Measurements from ENCODE around the gene ARMC2. TPM values are rescaled to one million over a fixed set of nuclear protein-coding genes. Genes with fewer than 3 reads are reported as not detected.
"Not testable (repeated sequence)": the region's sequence is repeated elsewhere in the genome, so short reads cannot be mapped to it uniquely, and the experiment has no call there.

The ARMC2 gene
- total RNA-seq, 6 donors from 2014 or later: 4.1 to 24.0 (median 7.8) TPM

DNA sequence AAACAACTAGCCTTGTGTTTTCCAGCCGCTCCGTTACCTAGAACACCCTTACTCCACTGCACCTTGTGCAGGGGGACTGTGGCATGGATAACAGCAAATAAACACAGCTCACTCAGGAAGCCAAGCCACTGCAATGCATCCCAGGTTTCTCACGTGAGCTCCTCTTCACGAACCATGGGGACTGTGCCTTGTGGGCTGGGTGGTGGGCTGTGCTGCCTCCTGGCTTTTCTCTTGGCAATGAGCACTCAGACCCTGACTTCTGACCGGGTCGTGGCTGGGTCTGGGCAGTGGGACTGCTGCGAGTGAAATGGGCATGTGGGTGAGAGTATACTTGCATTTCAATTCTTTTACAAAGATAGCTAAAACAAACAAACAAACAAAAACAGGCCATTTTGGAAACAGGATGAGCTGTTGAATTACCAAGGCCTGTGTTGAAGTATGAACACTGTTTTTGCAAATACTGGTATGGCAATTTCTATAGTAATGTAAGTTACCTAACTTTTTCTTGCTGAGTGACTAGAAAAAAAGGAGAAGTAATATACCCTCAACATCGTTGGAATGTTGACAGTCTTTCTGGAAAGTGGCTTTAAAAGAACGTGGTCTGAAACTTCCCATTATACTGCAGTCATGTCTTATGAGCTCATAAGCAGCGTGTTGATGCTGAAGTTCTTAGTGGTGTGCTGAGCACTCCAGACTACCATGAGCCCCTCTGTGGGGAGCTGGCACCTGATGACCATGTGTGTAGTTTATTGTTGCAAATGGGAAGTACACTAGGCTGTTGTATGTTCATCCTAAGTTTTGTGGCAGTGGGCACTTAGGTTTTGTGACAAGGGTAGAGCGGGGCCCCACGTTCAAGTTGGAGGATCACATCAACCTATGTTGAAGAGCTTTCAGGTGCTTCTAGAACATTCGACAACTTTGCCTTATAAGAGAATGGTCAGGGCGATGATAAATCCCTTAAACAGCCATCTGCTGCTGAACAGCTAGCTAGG is 120.4 kb downstream of the ARMC2 start:
- no peaks in the 10 kb centered on the region for H3K9me3 ChIP-seq
- TF ChIP-seq EP300 (IDR thresholded peaks at IDR 0.05) (no peak), POLR2A (IDR thresholded peaks at IDR 0.05) (no peak), POLR2AphosphoS5 (IDR thresholded peaks at IDR 0.05) (no peak)
- TF ChIP-seq, protein P1, sequence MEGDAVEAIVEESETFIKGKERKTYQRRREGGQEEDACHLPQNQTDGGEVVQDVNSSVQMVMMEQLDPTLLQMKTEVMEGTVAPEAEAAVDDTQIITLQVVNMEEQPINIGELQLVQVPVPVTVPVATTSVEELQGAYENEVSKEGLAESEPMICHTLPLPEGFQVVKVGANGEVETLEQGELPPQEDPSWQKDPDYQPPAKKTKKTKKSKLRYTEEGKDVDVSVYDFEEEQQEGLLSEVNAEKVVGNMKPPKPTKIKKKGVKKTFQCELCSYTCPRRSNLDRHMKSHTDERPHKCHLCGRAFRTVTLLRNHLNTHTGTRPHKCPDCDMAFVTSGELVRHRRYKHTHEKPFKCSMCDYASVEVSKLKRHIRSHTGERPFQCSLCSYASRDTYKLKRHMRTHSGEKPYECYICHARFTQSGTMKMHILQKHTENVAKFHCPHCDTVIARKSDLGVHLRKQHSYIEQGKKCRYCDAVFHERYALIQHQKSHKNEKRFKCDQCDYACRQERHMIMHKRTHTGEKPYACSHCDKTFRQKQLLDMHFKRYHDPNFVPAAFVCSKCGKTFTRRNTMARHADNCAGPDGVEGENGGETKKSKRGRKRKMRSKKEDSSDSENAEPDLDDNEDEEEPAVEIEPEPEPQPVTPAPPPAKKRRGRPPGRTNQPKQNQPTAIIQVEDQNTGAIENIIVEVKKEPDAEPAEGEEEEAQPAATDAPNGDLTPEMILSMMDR (IDR thresholded peaks at IDR 0.05): no peak
- ATAC-seq (ENCODE audit: low FRiP score in 2 of 2) (peak in 1 of 2 donors; percentile 41), DNase-seq (no peak)
- no peaks in the 10 kb centered on the region for H3K36me3 ChIP-seq
- WGBS, 2 donors: 77 to 80% methylated on average over 14 of the region's 14 CpGs
- H3K4me1 ChIP-seq: peaks cover 0 to 36% (median 7%) of the 10 kb centered on the region in 4 donors
- H3K4me3 ChIP-seq: no peak overlapping the region
- H3K27me3 ChIP-seq: no peaks in the 10 kb centered on the region
- H3K27ac ChIP-seq: peak overlapping the region in 3 of 4 donors; percentile 3 to 50 (median 7)

DNA sequence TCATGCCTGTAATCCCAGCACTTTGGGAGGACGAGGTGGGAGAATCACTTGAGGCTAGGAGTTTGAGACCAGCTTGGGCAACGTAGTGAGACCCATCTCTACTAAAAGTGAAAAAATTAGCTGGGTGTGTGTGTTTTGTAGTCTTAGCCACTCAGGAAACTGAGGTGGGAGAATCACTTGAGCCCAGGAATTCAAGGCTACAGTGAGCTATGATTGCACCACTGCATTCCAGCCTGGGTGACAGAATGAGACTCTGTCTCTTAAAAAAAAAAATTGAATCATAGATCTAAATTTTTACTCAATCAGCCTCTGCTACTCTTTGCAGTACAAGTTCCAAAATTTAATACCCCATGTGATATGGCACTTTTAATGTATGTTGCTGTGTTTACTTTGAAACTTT is 121.6 kb downstream of the ARMC2 start:
- 60 to 62% methylated on average over 2 of the region's 2 CpGs for WGBS, 2 donors
- DNase-seq (no peak), ATAC-seq (ENCODE audit: low FRiP score in 2 of 2) (no peak)
- H3K27me3 ChIP-seq: no peaks in the 10 kb centered on the region
- no peaks in the 10 kb centered on the region for H3K9me3 ChIP-seq
- H3K4me1 ChIP-seq: peaks cover 0 to 36% (median 7%) of the 10 kb centered on the region in 4 donors
- H3K36me3 ChIP-seq: no peaks in the 10 kb centered on the region
- TF ChIP-seq EP300 (IDR thresholded peaks at IDR 0.05) (no peak), POLR2AphosphoS5 (IDR thresholded peaks at IDR 0.05) (no peak), POLR2A (IDR thresholded peaks at IDR 0.05) (no peak)
- TF ChIP-seq, protein P1 (IDR thresholded peaks at IDR 0.05): no peak
- H3K4me3 ChIP-seq: no peak overlapping the region
- H3K27ac ChIP-seq: peak overlapping the region in 2 of 4 donors; percentile 7 to 8

DNA sequence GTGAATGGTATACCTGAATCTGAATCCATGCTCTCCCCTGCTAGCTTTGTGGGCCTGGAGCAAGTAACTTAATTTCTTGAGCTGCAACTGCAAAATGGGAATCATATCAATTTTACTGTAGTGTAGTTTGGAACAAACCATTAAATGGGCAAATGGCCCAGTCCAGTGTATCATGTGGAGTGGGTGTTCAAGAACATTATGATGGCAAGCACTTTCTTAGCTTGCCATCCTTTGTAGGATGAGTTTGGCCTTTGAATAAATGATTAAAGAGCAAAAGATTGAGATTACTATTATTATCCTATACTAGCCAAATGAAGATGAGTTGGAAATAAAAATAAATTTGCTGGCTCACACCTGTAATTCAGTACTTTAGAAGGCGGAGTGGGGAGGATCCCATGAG is 126.0 kb downstream of the ARMC2 start:
- Histone ChIP-seq H3K27me3 (no peaks in the 10 kb centered on the region), H3K9me3 (no peaks in the 10 kb centered on the region), H3K4me3 (no peak overlapping the region), H3K4me1 (peaks cover 0 to 12% (median 2%) of the 10 kb centered on the region in 4 donors), H3K36me3 (no peaks in the 10 kb centered on the region), H3K27ac (no peak overlapping the region)
- WGBS, 2 donors: 95% methylated on average over 1 of the region's 1 CpG
- TF ChIP-seq POLR2AphosphoS5 (IDR thresholded peaks at IDR 0.05) (no peak), EP300 (IDR thresholded peaks at IDR 0.05) (no peak), POLR2A (IDR thresholded peaks at IDR 0.05) (no peak)
- TF ChIP-seq, protein P1 (IDR thresholded peaks at IDR 0.05): no peak
- ATAC-seq (ENCODE audit: low FRiP score in 2 of 2) (no peak), DNase-seq (no peak)

DNA sequence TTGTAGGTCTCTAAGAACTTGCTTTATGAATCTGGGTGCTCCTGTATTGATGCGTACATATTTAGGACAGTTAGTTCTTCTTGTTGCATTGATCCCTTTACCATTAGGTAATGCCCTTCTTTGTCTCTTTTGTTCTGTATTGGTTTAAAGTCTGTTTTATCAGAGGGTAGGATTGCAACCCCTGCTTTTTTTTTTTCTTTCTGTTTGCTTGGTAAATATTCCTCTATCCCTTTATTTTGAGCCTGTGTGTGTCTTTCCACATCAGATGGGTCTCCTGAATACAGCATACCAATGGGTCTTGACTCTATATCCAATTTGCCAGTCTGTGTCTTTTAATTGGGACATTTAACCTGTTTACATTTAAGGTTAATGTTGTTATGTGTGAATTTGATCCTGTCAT is 130.4 kb downstream of the ARMC2 start:
- 100% methylated on average over 1 of the region's 1 CpG for WGBS, 2 donors
- not testable (repeated sequence) for H3K27ac ChIP-seq; DNase-seq; ATAC-seq (ENCODE audit: low FRiP score in 2 of 2); H3K36me3 ChIP-seq; H3K4me3 ChIP-seq; H3K4me1 ChIP-seq; H3K9me3 ChIP-seq; H3K27me3 ChIP-seq

DNA sequence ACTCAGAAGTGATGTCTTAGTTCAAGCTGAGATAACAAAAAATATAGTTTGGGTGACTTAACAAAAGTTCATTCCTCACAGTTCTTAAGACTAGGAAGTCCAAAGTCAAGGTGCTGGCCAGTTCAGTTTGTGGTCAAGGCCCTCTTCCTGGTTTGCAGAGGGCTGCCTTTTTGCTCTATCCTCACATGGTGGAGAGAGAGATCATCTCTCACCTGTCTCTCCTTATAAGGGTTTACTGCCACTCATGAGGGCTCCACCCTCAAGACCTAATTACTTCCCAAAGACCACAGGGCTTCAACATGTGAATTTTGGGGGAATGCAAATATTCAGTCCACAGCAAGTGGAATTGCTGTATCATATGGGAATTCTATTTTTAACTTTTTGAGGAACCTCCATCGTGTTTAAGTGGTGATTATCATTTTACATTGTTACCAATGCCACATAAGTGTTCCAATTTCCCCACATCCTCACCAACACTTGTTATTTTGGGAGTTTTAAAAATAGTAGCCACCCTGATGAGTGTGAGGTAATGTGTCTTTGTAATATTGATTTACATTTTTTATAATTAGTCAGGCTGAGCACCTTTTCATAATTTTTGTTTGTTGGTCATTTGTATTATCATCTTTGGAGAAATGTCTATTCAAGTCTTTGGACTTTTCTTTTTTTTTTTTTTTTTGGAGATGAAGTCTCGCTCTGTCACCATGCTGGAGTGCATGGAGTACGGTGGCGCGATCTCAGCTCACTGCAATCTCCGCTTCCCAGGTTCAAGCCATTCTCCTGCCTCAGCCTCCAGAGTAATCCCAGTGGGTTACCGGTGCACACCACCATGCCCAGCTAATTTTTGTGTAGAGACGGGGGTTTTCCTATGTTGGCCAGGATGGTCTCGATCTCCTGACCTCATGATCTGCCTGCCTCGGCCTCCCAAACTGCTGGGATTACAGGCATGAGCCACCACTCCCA is 134.2 kb downstream of the ARMC2 start:
- H3K9me3 ChIP-seq: no peaks in the 10 kb centered on the region
- no peaks in the 10 kb centered on the region for H3K27me3 ChIP-seq
- peaks cover 0 to 15% (median 1%) of the 10 kb centered on the region in 4 donors for H3K36me3 ChIP-seq
- no peak for DNase-seq
- 90 to 93% methylated on average over 10 of the region's 10 CpGs for WGBS, 2 donors
- H3K27ac ChIP-seq: no peak overlapping the region
- no peak for ATAC-seq (ENCODE audit: low FRiP score in 2 of 2)
- no peak for TF ChIP-seq POLR2A (IDR thresholded peaks at IDR 0.05)
- TF ChIP-seq EP300 (IDR thresholded peaks at IDR 0.05): no peak
- TF ChIP-seq, protein P1 (IDR thresholded peaks at IDR 0.05): no peak
- TF ChIP-seq POLR2AphosphoS5 (IDR thresholded peaks at IDR 0.05): no peak
- H3K4me1 ChIP-seq: no peaks in the 10 kb centered on the region
- H3K4me3 ChIP-seq: no peak overlapping the region
